ENCODE measurements around the gene CCND1.

GRCh38 chr11:69654001-69654659, 13.2 kb downstream of the CCND1 start:
- TF ChIP-seq, protein P1, sequence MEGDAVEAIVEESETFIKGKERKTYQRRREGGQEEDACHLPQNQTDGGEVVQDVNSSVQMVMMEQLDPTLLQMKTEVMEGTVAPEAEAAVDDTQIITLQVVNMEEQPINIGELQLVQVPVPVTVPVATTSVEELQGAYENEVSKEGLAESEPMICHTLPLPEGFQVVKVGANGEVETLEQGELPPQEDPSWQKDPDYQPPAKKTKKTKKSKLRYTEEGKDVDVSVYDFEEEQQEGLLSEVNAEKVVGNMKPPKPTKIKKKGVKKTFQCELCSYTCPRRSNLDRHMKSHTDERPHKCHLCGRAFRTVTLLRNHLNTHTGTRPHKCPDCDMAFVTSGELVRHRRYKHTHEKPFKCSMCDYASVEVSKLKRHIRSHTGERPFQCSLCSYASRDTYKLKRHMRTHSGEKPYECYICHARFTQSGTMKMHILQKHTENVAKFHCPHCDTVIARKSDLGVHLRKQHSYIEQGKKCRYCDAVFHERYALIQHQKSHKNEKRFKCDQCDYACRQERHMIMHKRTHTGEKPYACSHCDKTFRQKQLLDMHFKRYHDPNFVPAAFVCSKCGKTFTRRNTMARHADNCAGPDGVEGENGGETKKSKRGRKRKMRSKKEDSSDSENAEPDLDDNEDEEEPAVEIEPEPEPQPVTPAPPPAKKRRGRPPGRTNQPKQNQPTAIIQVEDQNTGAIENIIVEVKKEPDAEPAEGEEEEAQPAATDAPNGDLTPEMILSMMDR (IDR thresholded peaks at IDR 0.05) = no peak
- TF ChIP-seq POLR2A (IDR thresholded peaks at IDR 0.05) = no peak

Data from vagina (tissue), 2 donors.